ENCODE data around the gene SMIM1. TPM values are rescaled to one million over a fixed set of nuclear protein-coding genes. Genes with fewer than 3 reads are reported as not detected.

Gene SMIM1
- total RNA-seq, 4 donors from 2014 or later: 4.7 TPM; not detected in 3

- no peak for TF ChIP-seq CTCF (IDR thresholded peaks at IDR 0.05; ENCODE audit: low read depth)
These were observed 1.2 kb upstream of the SMIM1 start for GRCh38 chr1:3771108-3772026.

- no peak for TF ChIP-seq CTCF (IDR thresholded peaks at IDR 0.05; ENCODE audit: low read depth)
These were observed 378 bp upstream of the SMIM1 start for GRCh38 chr1:3772027-3772714.

GRCh38 chr1:3773572-3774275 is 1.2 kb downstream of the SMIM1 start:
- no peak for TF ChIP-seq CTCF (IDR thresholded peaks at IDR 0.05; ENCODE audit: low read depth)

- TF ChIP-seq CTCF (IDR thresholded peaks at IDR 0.05; ENCODE audit: low read depth): no peak
These were observed 1.9 kb downstream of the SMIM1 start for GRCh38 chr1:3774276-3774945.

- no peak for TF ChIP-seq CTCF (IDR thresholded peaks at IDR 0.05; ENCODE audit: low read depth)
These were observed 2.5 kb downstream of the SMIM1 start for GRCh38 chr1:3774946-3775489.

GRCh38 chr1:3775490-3776230 is 3.1 kb downstream of the SMIM1 start:
- no peak for TF ChIP-seq CTCF (IDR thresholded peaks at IDR 0.05; ENCODE audit: low read depth)

Data from subcutaneous adipose tissue (tissue), 4 donors.